Measurements from ENCODE around the gene DYNC2I2. TPM values are rescaled to one million over a fixed set of nuclear protein-coding genes. Genes with fewer than 3 reads are reported as not detected.

Gene DYNC2I2
- total RNA-seq = 100 to 1,000 TPM in 2 of 9 donors, 10 to 100 TPM in 7; 20.4 to 192 (median 77.9) TPM
- 100 to 1,000 TPM in 1 of 3 donors, 10 to 100 TPM in 1, 1 to 10 TPM in 1; 7.5 to 119 (median 91.6) TPM for polyA plus RNA-seq
- long read RNA-seq, donor 1, transcript WDR34-201 (9 exons, 1,755 nt) = major isoform, 13 of 13 reads
- long read RNA-seq, donor 1, partial matches to known transcripts = 0 of 13 reads
- long read RNA-seq, donor 1, other reads (novel, unspliced or antisense) = 0 of 13 reads
- long read RNA-seq, donor 2, partial matches to known transcripts = 111 of 174 reads
- long read RNA-seq, donor 2, other reads (novel, unspliced or antisense) = 61 of 174 reads
- long read RNA-seq, donor 3, partial matches to known transcripts = 0 of 2 reads
- long read RNA-seq, donor 3, other reads (novel, unspliced or antisense) = 0 of 2 reads
- long read RNA-seq, donor 4, transcript WDR34-201 (9 exons, 1,755 nt) = major isoform, 64 of 93 reads
- long read RNA-seq, donor 4, partial matches to known transcripts = 20 of 93 reads
- long read RNA-seq, donor 4, other reads (novel, unspliced or antisense) = 9 of 93 reads
- long read RNA-seq, donor 5, transcript WDR34-201 (9 exons, 1,755 nt) = major isoform, 221 of 305 reads
- long read RNA-seq, donor 5, partial matches to known transcripts = 20 of 305 reads
- long read RNA-seq, donor 5, other reads (novel, unspliced or antisense) = 64 of 305 reads
- long read RNA-seq, donor 6, transcript WDR34-201 (9 exons, 1,755 nt) = major isoform, 29 of 43 reads
- long read RNA-seq, donor 6, partial matches to known transcripts = 6 of 43 reads
- long read RNA-seq, donor 6, other reads (novel, unspliced or antisense) = 8 of 43 reads
- long read RNA-seq, donor 7, partial matches to known transcripts = 25 of 28 reads
- long read RNA-seq, donor 7, other reads (novel, unspliced or antisense) = 0 of 28 reads
- long read RNA-seq, donor 8, transcript WDR34-201 (9 exons, 1,755 nt) = major isoform, 5 of 14 reads
- long read RNA-seq, donor 8, partial matches to known transcripts = 9 of 14 reads
- long read RNA-seq, donor 8, other reads (novel, unspliced or antisense) = 0 of 14 reads
- long read RNA-seq, donor 9, partial matches to known transcripts = 0 of 3 reads
- long read RNA-seq, donor 9, other reads (novel, unspliced or antisense) = 0 of 3 reads
- long read RNA-seq, donor 10 = 0 reads

DNA sequence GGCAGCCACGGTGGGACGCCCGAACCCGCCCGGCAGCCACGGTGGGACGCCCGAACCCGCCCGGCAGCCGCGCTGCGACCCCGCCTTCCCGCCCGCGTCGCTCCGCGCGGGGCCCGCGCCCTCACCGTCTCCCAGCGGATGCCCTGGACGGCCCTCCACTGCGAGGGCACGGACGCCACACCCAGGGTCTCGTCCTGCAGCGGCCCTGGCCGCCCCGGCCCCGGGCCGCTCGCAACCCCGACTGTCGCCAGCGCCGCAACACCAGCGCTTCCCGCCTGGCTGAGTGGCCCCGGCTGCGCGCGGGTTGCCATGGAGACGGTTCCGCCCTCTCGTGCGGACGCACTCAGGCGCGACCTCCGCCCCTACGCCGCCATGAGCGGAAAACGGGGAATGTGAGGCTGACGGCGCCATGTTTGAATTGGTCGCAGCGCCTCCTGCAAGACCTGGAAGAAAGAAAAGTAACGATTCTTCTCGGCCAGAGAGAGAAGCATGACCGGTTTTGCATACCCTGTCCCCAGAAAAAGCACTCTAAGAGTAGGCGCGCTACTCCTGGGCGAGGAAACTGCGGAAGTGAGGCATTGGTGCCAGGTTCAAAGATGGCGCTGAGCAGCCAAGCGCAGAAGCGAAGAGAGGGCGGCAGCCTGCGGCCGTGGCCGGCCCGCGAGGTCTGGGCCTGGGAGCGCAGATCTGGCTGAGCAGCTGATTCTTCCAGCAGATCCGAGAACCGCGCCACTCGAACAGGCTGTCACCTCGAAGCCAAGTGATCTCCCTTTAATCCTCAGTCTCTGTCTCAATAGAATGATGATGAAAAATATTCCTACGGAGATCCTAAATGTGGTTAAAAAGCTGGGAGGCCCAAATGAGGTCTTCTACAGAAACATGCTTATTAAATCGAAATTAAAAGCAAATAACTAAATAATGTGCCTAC, at the start of gene DYNC2I2:
Gene DYNC2I2 (minus strand): TSS at position 432 of the 928 bp plus-strand sequence. CDS start 121 bp downstream, at position 311.
- DNase-seq = peak; percentile 96 to 98 (median 98)
- WGBS, 4 donors = 1 to 2% (median 1%) methylated on average over 27 to 86 of the region's 86 CpGs
- Histone ChIP-seq H3K27ac (peak within 1 kb of the TSS; percentile 73 to 99 (median 99)), H3K4me3 (peak within 1 kb of the TSS in 3 of 4 donors; percentile 38 to 92 (median 53)), H3K9me3 (replicated peaks in 1 of 3) (no peaks in the 10 kb centered on the region), H3K27me3 (no peaks in the 10 kb centered on the region), H3K4me1 (replicated peaks in 1 of 2) (peaks cover 6 to 18% of the 10 kb centered on the region in 2 donors), H3K36me3 (replicated peaks in 1 of 2) (no peaks in the 10 kb centered on the region)
- intact Hi-C loops (cut with DNase I) = no loop called here
- TF ChIP-seq POLR2A (IDR thresholded peaks at IDR 0.05) (peak; percentile 67 to 83), CTCF (IDR thresholded peaks at IDR 0.05) (no peak)

DNA sequence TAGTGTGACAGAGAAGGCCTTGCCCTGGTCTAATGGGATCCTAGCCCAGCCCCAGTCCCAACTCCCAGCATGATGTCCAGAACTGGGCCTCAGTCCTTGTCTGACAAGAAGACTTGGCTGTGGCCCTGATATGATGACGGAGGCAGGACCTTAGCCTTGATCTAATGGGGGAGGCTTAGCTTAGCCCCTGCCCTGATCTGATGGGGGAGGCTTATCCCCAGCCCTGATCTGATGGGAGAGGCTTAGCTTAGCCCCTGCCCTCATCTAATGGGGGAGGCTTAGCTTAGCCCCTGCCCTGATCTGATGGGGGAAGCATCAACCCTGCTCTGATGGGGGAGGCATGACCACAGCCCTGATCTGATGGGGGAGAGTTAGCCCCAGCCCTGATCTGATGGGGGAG, 49.4 kb upstream of the DYNC2I2 start:
- intact Hi-C loops (cut with DNase I) = no loop called here
- Histone ChIP-seq H3K4me1 (replicated peaks in 1 of 2) (peaks cover 0 to 6% of the 10 kb centered on the region in 2 donors), H3K9me3 (replicated peaks in 1 of 3) (no peaks in the 10 kb centered on the region), H3K27me3 (no peaks in the 10 kb centered on the region), H3K36me3 (replicated peaks in 1 of 2) (no peaks in the 10 kb centered on the region), H3K4me3 (no peak overlapping the region), H3K27ac (no peak overlapping the region)
- WGBS, 4 donors = 57 to 100% (median 81%) methylated on average over 1 of the region's 1 CpG
- DNase-seq = no peak
- TF ChIP-seq CTCF (IDR thresholded peaks at IDR 0.05) = no peak
- TF ChIP-seq POLR2A (IDR thresholded peaks at IDR 0.05) = no peak

GRCh38 chr9:128705051-128705965, 48.7 kb upstream of the DYNC2I2 start:
- no peaks in the 10 kb centered on the region for H3K36me3 ChIP-seq (replicated peaks in 1 of 2)
- H3K27ac ChIP-seq = no peak overlapping the region
- intact Hi-C loops (cut with DNase I) = no loop called here
- no peaks in the 10 kb centered on the region for H3K9me3 ChIP-seq (replicated peaks in 1 of 3)
- peaks cover 0 to 6% of the 10 kb centered on the region in 2 donors for H3K4me1 ChIP-seq (replicated peaks in 1 of 2)
- no peaks in the 10 kb centered on the region for H3K27me3 ChIP-seq
- 79 to 92% (median 90%) methylated on average over 7 to 36 of the region's 36 CpGs for WGBS, 4 donors
- no peak overlapping the region for H3K4me3 ChIP-seq
- no peak for DNase-seq
- TF ChIP-seq CTCF (IDR thresholded peaks at IDR 0.05) (no peak), POLR2A (IDR thresholded peaks at IDR 0.05) (no peak)

All from adrenal gland (tissue), 19 donors.